Naive thymus-derived CD4-positive, alpha-beta T cell (primary cell): ENCODE results near the gene NTPCR. TPM values are rescaled to one million over a fixed set of nuclear protein-coding genes. Genes with fewer than 3 reads are reported as not detected.

Experiments
- ATAC-seq: fragments of 150-1000 bp; cut with Tn5 transposase; 2 replicates; pipeline ENCODE4 v1.10.0; 2021; ENCODE audit warnings: mild to moderate bottlenecking, moderate library complexity
- CTCF ChIA-PET: fragments of 350-600 bp; sonication (Branson Sonifier 250); formaldehyde crosslinking; loops from one replicate; lab custom pipeline; 2021; ENCODE audit warnings: antibody characterized with exemption; lab: Charles Lee
- POLR2A ChIA-PET: fragments of 350-600 bp; sonication (Branson Sonifier 250); formaldehyde crosslinking; loops from one replicate; lab custom pipeline; 2021; ENCODE audit warnings: antibody characterized with exemption, inconsistent platforms; lab: Charles Lee
- DNase-seq, 9 donors: peaks; one replicate each; pipeline versions ENCODE4 v3.0.0 to v3.0.0-alpha.2; 2020 to 2022; ENCODE audit warnings: mixed read lengths in 1 of 9
- H3K27ac ChIP-seq: one replicate; pipeline ENCODE4 v1.7.0; 2013; ENCODE audit warnings: mild to moderate bottlenecking, low read depth, low read length, moderate library complexity
- H3K27me3 ChIP-seq, 2 donors: one replicate each; pipeline ENCODE4 v1.7.0; 2013; ENCODE audit warnings: low read length in 2 of 2, mild to moderate bottlenecking in 2 of 2, moderate library complexity in 2 of 2; ENCODE audit not compliant: control insufficient read depth in 2 of 2, insufficient read depth in 2 of 2
- H3K36me3 ChIP-seq, 3 experiments: 1 replicate in 2 of 3; 2 replicates in 1 of 3; pipeline ENCODE4 v1.7.0; 2013; ENCODE audit warnings: low read length in 3 of 3, mild to moderate bottlenecking in 3 of 3, moderate library complexity in 1 of 3; ENCODE audit not compliant: insufficient read depth in 3 of 3, control insufficient read depth in 2 of 3
- H3K4me1 ChIP-seq, 2 donors: one replicate each; pipeline ENCODE4 v1.7.0; 2013; ENCODE audit warnings: low read length in 2 of 2, mild to moderate bottlenecking in 2 of 2, moderate library complexity in 1 of 2; ENCODE audit not compliant: control insufficient read depth in 2 of 2, insufficient read depth in 2 of 2
- H3K4me3 ChIP-seq: 2 replicates; pipeline ENCODE4 v1.7.0; 2013; ENCODE audit warnings: mild to moderate bottlenecking, low read length
- H3K9me3 ChIP-seq, 3 experiments: 1 replicate in 2 of 3; 2 replicates in 1 of 3; pipeline ENCODE4 v1.7.0; 2013; ENCODE audit warnings: low read length in 3 of 3; ENCODE audit not compliant: control insufficient read depth in 2 of 3
- H3K27ac Mint-ChIP-seq, 9 donors: one replicate each; pipeline ENCODE4 v1.8.0; 2020 to 2022; ENCODE audit warnings: mixed read lengths in 9 of 9, mild to moderate bottlenecking in 8 of 9, moderate library complexity in 5 of 9, inconsistent platforms in 2 of 9
- H3K27me3 Mint-ChIP-seq, 5 donors: one replicate each; pipeline ENCODE4 v1.8.0; 2021 to 2022; ENCODE audit warnings: mixed read lengths in 5 of 5, mild to moderate bottlenecking in 1 of 5
- H3K36me3 Mint-ChIP-seq, 5 donors: one replicate each; pipeline ENCODE4 v1.8.0; 2020 to 2022; ENCODE audit warnings: mixed read lengths in 5 of 5, mild to moderate bottlenecking in 3 of 5, inconsistent platforms in 1 of 5
- H3K4me1 Mint-ChIP-seq, 7 donors: one replicate each; pipeline ENCODE4 v1.8.0; 2020 to 2022; ENCODE audit warnings: mixed read lengths in 7 of 7, mild to moderate bottlenecking in 3 of 7, inconsistent platforms in 1 of 7
- H3K4me3 Mint-ChIP-seq, 10 donors: one replicate each; pipeline ENCODE4 v1.8.0; 2020 to 2022; ENCODE audit warnings: mild to moderate bottlenecking in 10 of 10, mixed read lengths in 10 of 10, moderate library complexity in 6 of 10, inconsistent platforms in 2 of 10
- H3K9me3 Mint-ChIP-seq, 11 donors: one replicate each; pipeline ENCODE4 v1.8.0; 2020 to 2022; ENCODE audit warnings: mixed read lengths in 11 of 11, mild to moderate bottlenecking in 4 of 11, inconsistent platforms in 1 of 11, moderate library complexity in 1 of 11
- intact Hi-C, 2 donors: fragments of 100-400 bp; cut with micrococcal nuclease; formaldehyde crosslinking; loops; one replicate each; pipeline ENCODE4 v1.15.1; 2023
- polyA plus RNA-seq, 2 donors: library from polyadenylated mRNA; unstranded; fragments of 300-500 nt; fragmentation: Illumina TruSeq; gene quantifications; one replicate each; pipeline ENCODE4 v1.2.3, GENCODE V29; 2021
- total RNA-seq, 6 experiments: library from RNA in 5 of 6; stranded (reverse) in 5 of 6; gene quantifications; 1 replicate in 5 of 6; 2 replicates in 1 of 6; pipeline ENCODE4 v1.2.3 and lab custom pipeline; 2021 to 2026

The NTPCR gene
- total and polyA plus RNA-seq, 7 experiments from 2014 or later = 16.0 to 80.5 (median 17.5) TPM

GRCh38 chr1:233005156-233005555, 54.7 kb downstream of the NTPCR start:
- CTCF ChIA-PET = no interaction called here
- Histone ChIP-seq H3K4me3 (no peak overlapping the region), H3K4me1 (no peaks in the 10 kb centered on the region), H3K27me3 (no peaks in the 10 kb centered on the region), H3K36me3 (peaks cover 0 to 11% (median 6%) of the 10 kb centered on the region in 3 experiments), H3K9me3 (peaks cover 0 to 3% (median 0%) of the 10 kb centered on the region in 3 experiments), H3K27ac (no peak overlapping the region)
- POLR2A ChIA-PET = no interaction called here
- ATAC-seq = no peak
- no peaks in the 10 kb centered on the region for H3K4me1 Mint-ChIP-seq
- H3K36me3 Mint-ChIP-seq = peaks cover 24 to 75% (median 44%) of the 10 kb centered on the region in 5 donors
- no peak overlapping the region for H3K27ac Mint-ChIP-seq
- H3K4me3 Mint-ChIP-seq = no peak overlapping the region
- intact Hi-C loops = no loop called here
- DNase-seq = no peak
- H3K9me3 Mint-ChIP-seq = peaks cover 0 to 8% (median 0%) of the 10 kb centered on the region in 11 donors
- H3K27me3 Mint-ChIP-seq = no peaks in the 10 kb centered on the region

GRCh38 chr1:233005703-233006102, 55.3 kb downstream of the NTPCR start:
- H3K4me3 Mint-ChIP-seq = no peak overlapping the region
- CTCF ChIA-PET = no interaction called here

GRCh38 chr1:233006108-233006507, 55.7 kb downstream of the NTPCR start:
- intact Hi-C loops = no loop called here

More at GRCh38 chr1:233005703-233006102, 55.3 kb downstream of the NTPCR start:
- peaks cover 20 to 75% (median 39%) of the 10 kb centered on the region in 5 donors for H3K36me3 Mint-ChIP-seq
- Histone ChIP-seq H3K27ac (no peak overlapping the region), H3K4me3 (no peak overlapping the region), H3K9me3 (peaks cover 0 to 3% (median 0%) of the 10 kb centered on the region in 3 experiments), H3K27me3 (no peaks in the 10 kb centered on the region), H3K4me1 (no peaks in the 10 kb centered on the region), H3K36me3 (peaks cover 0 to 6% (median 6%) of the 10 kb centered on the region in 3 experiments)
- peaks cover 0 to 8% (median 0%) of the 10 kb centered on the region in 11 donors for H3K9me3 Mint-ChIP-seq
- POLR2A ChIA-PET = no interaction called here
- intact Hi-C loops = no loop called here
- ATAC-seq = no peak
- H3K27ac Mint-ChIP-seq = no peak overlapping the region
- no peaks in the 10 kb centered on the region for H3K4me1 Mint-ChIP-seq
- DNase-seq = no peak
- no peaks in the 10 kb centered on the region for H3K27me3 Mint-ChIP-seq

GRCh38 chr1:233006541-233006973, 56.1 kb downstream of the NTPCR start:
- Mint-ChIP-seq H3K36me3 (peaks cover 19 to 76% (median 39%) of the 10 kb centered on the region in 5 donors), H3K27me3 (no peaks in the 10 kb centered on the region), H3K9me3 (peaks cover 0 to 8% (median 0%) of the 10 kb centered on the region in 11 donors), H3K4me3 (no peak overlapping the region), H3K4me1 (no peaks in the 10 kb centered on the region), H3K27ac (no peak overlapping the region)
- H3K4me3 ChIP-seq = no peak overlapping the region
- H3K27ac ChIP-seq = no peak overlapping the region
- peaks cover 0 to 5% (median 2%) of the 10 kb centered on the region in 3 experiments for H3K36me3 ChIP-seq
- ChIA-PET POLR2A (no interaction called here), CTCF (no interaction called here)
- H3K27me3 ChIP-seq = no peaks in the 10 kb centered on the region
- DNase-seq = no peak
- no peak for ATAC-seq
- intact Hi-C loops = no loop called here
- H3K9me3 ChIP-seq = peaks cover 0 to 3% (median 0%) of the 10 kb centered on the region in 3 experiments
- H3K4me1 ChIP-seq = no peaks in the 10 kb centered on the region

More at GRCh38 chr1:233006108-233006507, 55.7 kb downstream of the NTPCR start:
- H3K4me1 Mint-ChIP-seq = no peaks in the 10 kb centered on the region
- no peak overlapping the region for H3K4me3 Mint-ChIP-seq
- no peaks in the 10 kb centered on the region for H3K27me3 Mint-ChIP-seq
- CTCF ChIA-PET = no interaction called here
- DNase-seq (no peak), ATAC-seq (no peak)
- POLR2A ChIA-PET = no interaction called here
- no peaks in the 10 kb centered on the region for H3K4me1 ChIP-seq
- peaks cover 19 to 76% (median 39%) of the 10 kb centered on the region in 5 donors for H3K36me3 Mint-ChIP-seq
- peaks cover 0 to 8% (median 0%) of the 10 kb centered on the region in 11 donors for H3K9me3 Mint-ChIP-seq
- H3K4me3 ChIP-seq = no peak overlapping the region
- H3K27ac Mint-ChIP-seq = no peak overlapping the region
- H3K27ac ChIP-seq = no peak overlapping the region
- H3K9me3 ChIP-seq = peaks cover 0 to 3% (median 0%) of the 10 kb centered on the region in 3 experiments
- peaks cover 0 to 6% (median 4%) of the 10 kb centered on the region in 3 experiments for H3K36me3 ChIP-seq
- H3K27me3 ChIP-seq = no peaks in the 10 kb centered on the region

GRCh38 chr1:233010146-233010545, 59.7 kb downstream of the NTPCR start:
- Mint-ChIP-seq H3K27ac (no peak overlapping the region), H3K4me3 (no peak overlapping the region), H3K4me1 (no peaks in the 10 kb centered on the region), H3K36me3 (peaks cover 16 to 81% (median 46%) of the 10 kb centered on the region in 5 donors), H3K27me3 (no peaks in the 10 kb centered on the region), H3K9me3 (no peaks in the 10 kb centered on the region)
- H3K4me3 ChIP-seq = no peak overlapping the region
- ChIA-PET CTCF (no interaction called here), POLR2A (no interaction called here)
- H3K9me3 ChIP-seq = no peaks in the 10 kb centered on the region
- no peaks in the 10 kb centered on the region for H3K4me1 ChIP-seq
- ATAC-seq = no peak
- DNase-seq = no peak
- H3K27ac ChIP-seq = no peak overlapping the region
- peaks cover 0 to 12% (median 6%) of the 10 kb centered on the region in 3 experiments for H3K36me3 ChIP-seq
- intact Hi-C loops = no loop called here
- H3K27me3 ChIP-seq = no peaks in the 10 kb centered on the region

GRCh38 chr1:233012021-233012420, 61.6 kb downstream of the NTPCR start:
- DNase-seq (no peak), ATAC-seq (no peak)
- POLR2A ChIA-PET = no interaction called here
- Mint-ChIP-seq H3K36me3 (peaks cover 19 to 73% (median 31%) of the 10 kb centered on the region in 5 donors), H3K9me3 (no peaks in the 10 kb centered on the region), H3K27ac (no peak overlapping the region), H3K27me3 (no peaks in the 10 kb centered on the region), H3K4me3 (no peak overlapping the region), H3K4me1 (peaks cover 0 to 6% (median 0%) of the 10 kb centered on the region in 7 donors)
- H3K36me3 ChIP-seq = peaks cover 0 to 12% (median 6%) of the 10 kb centered on the region in 3 experiments
- no peaks in the 10 kb centered on the region for H3K9me3 ChIP-seq
- intact Hi-C loops = no loop called here
- H3K27ac ChIP-seq = no peak overlapping the region
- CTCF ChIA-PET = no interaction called here
- H3K27me3 ChIP-seq = no peaks in the 10 kb centered on the region
- no peaks in the 10 kb centered on the region for H3K4me1 ChIP-seq
- H3K4me3 ChIP-seq = no peak overlapping the region

GRCh38 chr1:233015965-233016364, 65.6 kb downstream of the NTPCR start:
- Mint-ChIP-seq H3K36me3 (peaks cover 21 to 60% (median 48%) of the 10 kb centered on the region in 5 donors), H3K4me3 (no peak overlapping the region), H3K9me3 (no peaks in the 10 kb centered on the region), H3K27ac (no peak overlapping the region), H3K27me3 (no peaks in the 10 kb centered on the region), H3K4me1 (peaks cover 0 to 6% (median 0%) of the 10 kb centered on the region in 7 donors)
- Histone ChIP-seq H3K4me3 (no peak overlapping the region), H3K9me3 (no peaks in the 10 kb centered on the region), H3K27ac (no peak overlapping the region), H3K4me1 (no peaks in the 10 kb centered on the region), H3K27me3 (no peaks in the 10 kb centered on the region), H3K36me3 (peaks cover 0 to 18% (median 6%) of the 10 kb centered on the region in 3 experiments)
- ATAC-seq (no peak), DNase-seq (no peak)
- ChIA-PET CTCF (no interaction called here), POLR2A (no interaction called here)
- intact Hi-C loops = no loop called here
